ENCODE data around the gene HLA-DQA2. TPM values are rescaled to one million over a fixed set of nuclear protein-coding genes. Genes with fewer than 3 reads are reported as not detected.

The HLA-DQA2 gene
- total RNA-seq: 1 to 10 TPM in 1 of 6 experiments, under 1 TPM in 4, not detected in 1; 0.25 to 7.7 (median 0.72) TPM
- long read RNA-seq: 0 reads

DNA sequence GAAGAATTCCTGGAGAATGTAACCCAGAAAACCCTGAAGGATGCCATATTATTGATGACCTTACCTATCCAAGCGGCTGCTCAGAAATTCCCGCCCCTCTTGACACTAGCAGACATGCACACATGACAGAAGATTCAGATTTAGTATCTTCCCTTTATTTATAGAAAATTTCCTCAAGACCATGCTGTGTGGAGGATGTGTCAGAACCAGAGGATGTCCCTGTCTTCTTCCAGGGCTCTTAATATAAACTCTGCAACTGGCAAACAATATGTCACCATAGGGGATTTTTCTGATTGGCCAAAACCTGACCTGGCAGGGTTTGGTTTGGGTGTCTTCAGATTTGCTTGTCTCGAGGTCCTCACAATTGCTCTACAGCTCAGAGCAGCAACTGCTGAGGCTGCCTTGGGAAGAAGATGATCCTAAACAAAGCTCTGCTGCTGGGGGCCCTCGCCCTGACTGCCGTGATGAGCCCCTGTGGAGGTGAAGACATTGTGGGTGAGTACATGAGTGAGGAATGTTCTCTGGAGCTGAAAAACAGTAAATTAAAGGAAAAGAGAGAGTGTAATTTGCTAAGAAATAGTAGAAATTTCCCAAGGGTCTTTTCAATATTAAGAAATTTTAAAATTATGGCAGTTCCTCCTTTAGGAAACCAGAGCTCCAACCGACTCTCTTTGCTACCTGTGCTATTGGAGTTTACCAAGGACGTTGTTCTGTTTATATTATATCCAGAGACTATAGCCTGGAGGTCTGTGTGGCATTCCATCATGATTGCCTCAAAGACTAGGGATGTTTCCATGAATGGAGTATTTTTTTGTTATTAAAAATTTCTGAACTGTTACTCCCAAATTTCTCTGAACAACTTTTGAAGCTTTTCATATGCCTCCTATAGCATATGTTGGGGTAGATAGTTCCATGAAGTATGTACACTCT lies at the start of gene HLA-DQA2:
HLA-DQA2 (plus strand) TSS at position 361 of the 930 bp plus-strand sequence; CDS start at position 414, 53 bp downstream.
- no peaks in the 10 kb centered on the region for H3K9me3 ChIP-seq
- intact Hi-C loops (cut with DNase I): no loop called here
- no peaks in the 10 kb centered on the region for H3K36me3 ChIP-seq
- H3K4me3 ChIP-seq: no peak within 1 kb of the TSS
- no peak for TF ChIP-seq POLR2A (IDR thresholded peaks at IDR 0.05)
- TF ChIP-seq, protein P1, sequence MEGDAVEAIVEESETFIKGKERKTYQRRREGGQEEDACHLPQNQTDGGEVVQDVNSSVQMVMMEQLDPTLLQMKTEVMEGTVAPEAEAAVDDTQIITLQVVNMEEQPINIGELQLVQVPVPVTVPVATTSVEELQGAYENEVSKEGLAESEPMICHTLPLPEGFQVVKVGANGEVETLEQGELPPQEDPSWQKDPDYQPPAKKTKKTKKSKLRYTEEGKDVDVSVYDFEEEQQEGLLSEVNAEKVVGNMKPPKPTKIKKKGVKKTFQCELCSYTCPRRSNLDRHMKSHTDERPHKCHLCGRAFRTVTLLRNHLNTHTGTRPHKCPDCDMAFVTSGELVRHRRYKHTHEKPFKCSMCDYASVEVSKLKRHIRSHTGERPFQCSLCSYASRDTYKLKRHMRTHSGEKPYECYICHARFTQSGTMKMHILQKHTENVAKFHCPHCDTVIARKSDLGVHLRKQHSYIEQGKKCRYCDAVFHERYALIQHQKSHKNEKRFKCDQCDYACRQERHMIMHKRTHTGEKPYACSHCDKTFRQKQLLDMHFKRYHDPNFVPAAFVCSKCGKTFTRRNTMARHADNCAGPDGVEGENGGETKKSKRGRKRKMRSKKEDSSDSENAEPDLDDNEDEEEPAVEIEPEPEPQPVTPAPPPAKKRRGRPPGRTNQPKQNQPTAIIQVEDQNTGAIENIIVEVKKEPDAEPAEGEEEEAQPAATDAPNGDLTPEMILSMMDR (IDR thresholded peaks at IDR 0.05): no peak
- 35% methylated on average over 5 of the region's 7 CpGs for WGBS (ENCODE audit: insufficient coverage, low coverage, low lambda C conversion rate, missing lambda C conversion rate)
- H3K4me1 ChIP-seq: no peaks in the 10 kb centered on the region
- H3K27me3 ChIP-seq: no peaks in the 10 kb centered on the region
- ATAC-seq (no peak), DNase-seq (no peak)
- H3K27ac ChIP-seq: no peak within 1 kb of the TSS

DNA sequence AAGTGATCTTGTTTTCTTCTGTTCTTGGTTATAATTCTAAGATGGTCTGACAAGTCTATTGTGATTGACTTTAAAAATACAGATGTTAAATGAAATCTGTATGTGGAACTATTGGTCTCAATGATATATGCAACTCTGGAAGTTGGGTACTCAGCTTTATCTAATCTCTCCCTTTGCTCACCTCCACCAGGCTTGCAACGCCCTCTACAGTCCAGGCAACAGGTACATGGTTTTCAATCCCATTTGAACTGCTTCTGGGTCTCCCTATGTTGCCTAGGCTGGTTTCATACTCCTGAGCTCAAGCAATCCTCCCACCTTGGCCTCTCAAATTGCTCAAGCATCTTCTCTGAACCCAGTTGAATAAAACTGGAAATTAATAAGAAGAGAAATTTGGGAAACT lies 49.2 kb upstream of the HLA-DQA2 start:
- intact Hi-C loops (cut with DNase I): no loop called here
- ATAC-seq: peak; percentile 54 to 65 (median 62)
- 0% methylated on average over 1 of the region's 1 CpG for WGBS (ENCODE audit: insufficient coverage, low coverage, low lambda C conversion rate, missing lambda C conversion rate)
- Histone ChIP-seq H3K4me1 (no peaks in the 10 kb centered on the region), H3K36me3 (no peaks in the 10 kb centered on the region), H3K27me3 (no peaks in the 10 kb centered on the region), H3K9me3 (no peaks in the 10 kb centered on the region), H3K4me3 (no peak overlapping the region), H3K27ac (no peak overlapping the region)
- no peak for DNase-seq
- no peak for TF ChIP-seq POLR2A (IDR thresholded peaks at IDR 0.05)
- TF ChIP-seq, protein P1 (IDR thresholded peaks at IDR 0.05): peak; percentile 26 to 46 (median 37)

DNA sequence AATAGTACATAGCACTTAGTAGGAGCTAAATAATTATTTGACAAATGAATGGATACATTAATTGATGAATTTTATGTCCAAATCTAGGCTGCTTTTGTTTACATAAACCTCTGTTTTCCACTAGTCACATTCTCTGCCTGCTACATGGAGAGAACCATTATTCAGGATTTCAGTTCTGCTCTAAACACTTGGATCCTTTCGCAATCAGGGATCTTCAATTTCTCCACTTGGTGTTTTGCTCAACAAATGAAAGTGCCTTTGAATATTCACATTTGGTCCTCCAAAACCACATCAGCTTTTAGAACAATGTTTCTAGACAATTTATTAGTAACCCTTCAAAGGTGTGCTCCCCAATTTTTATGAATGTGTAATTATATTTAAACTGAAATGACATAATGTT lies 44.2 kb upstream of the HLA-DQA2 start:
- DNase-seq: no peak
- H3K4me3 ChIP-seq: no peak overlapping the region
- 40% methylated on average over 1 of the region's 1 CpG for WGBS (ENCODE audit: insufficient coverage, low coverage, low lambda C conversion rate, missing lambda C conversion rate)
- ATAC-seq: no peak
- H3K4me1 ChIP-seq: no peaks in the 10 kb centered on the region
- H3K9me3 ChIP-seq: no peaks in the 10 kb centered on the region
- no peak overlapping the region for H3K27ac ChIP-seq
- no peaks in the 10 kb centered on the region for H3K27me3 ChIP-seq
- intact Hi-C loops (cut with DNase I): no loop called here
- no peak for TF ChIP-seq POLR2A (IDR thresholded peaks at IDR 0.05)
- TF ChIP-seq, protein P1 (IDR thresholded peaks at IDR 0.05): no peak
- H3K36me3 ChIP-seq: no peaks in the 10 kb centered on the region

DNA sequence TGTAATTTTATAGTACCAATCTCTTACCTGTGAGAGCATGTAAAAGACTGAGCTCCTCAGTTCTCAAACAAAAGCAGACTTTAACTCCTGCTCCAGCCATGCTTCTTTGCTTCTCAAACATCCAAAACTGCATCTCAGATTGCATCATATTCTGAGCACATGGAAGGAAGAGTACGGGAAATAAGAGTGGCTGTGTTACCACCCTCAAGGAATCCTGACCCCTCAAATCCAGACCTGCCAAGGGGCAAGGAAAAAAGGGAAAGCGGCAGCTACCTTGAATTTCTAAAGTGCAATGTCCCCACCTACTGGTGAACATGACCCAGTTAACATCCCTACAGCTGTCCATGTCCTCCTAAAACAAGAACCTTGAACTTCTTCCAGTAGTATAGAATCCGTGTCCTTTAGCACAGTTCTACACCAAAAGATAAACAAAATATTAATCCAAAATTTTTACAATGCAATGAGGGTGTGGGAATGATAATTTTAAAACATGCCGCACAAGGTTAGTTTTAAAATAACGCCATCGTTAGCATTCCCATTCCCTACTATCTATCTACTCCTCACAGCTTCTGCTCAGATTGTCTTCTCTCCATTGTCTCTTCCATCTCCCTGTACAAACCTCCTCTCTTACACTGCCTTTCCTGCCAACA lies 40.7 kb upstream of the HLA-DQA2 start:
- H3K36me3 ChIP-seq: no peaks in the 10 kb centered on the region
- intact Hi-C loops (cut with DNase I): loop anchor here in 1 of 2 donors (5.0 kb wide), 1 partner anchor 288 kb away; no protein-coding TSS in a partner anchor
- DNase-seq (peak in 1 of 3 donors; percentile 49), ATAC-seq (peak; percentile 82 to 92 (median 84))
- H3K4me3 ChIP-seq: no peak overlapping the region
- no peak for TF ChIP-seq POLR2A (IDR thresholded peaks at IDR 0.05)
- TF ChIP-seq, protein P1 (IDR thresholded peaks at IDR 0.05): peak; percentile 51 to 77 (median 66)
- H3K27me3 ChIP-seq: no peaks in the 10 kb centered on the region
- no peaks in the 10 kb centered on the region for H3K4me1 ChIP-seq
- H3K9me3 ChIP-seq: no peaks in the 10 kb centered on the region
- no peak overlapping the region for H3K27ac ChIP-seq
- WGBS (ENCODE audit: insufficient coverage, low coverage, low lambda C conversion rate, missing lambda C conversion rate): 6% methylated on average over 6 of the region's 6 CpGs

All from right lobe of liver (tissue), 6 donors.